Measurements from ENCODE around the gene FREM1.

GRCh38 chr9:14769230-14769571 is 141.0 kb downstream of the FREM1 start:
- TF ChIP-seq POLR2A (IDR thresholded peaks at IDR 0.05; ENCODE audit: low read depth, low read length) (no peak), YY1 (IDR thresholded peaks at IDR 0.05; ENCODE audit: low read depth, low read length) (no peak), NRF1 (conservative IDR thresholded peaks at IDR 0.05; ENCODE audit: low read depth, low read length) (no peak), ZNF384 (IDR thresholded peaks at IDR 0.05; ENCODE audit: borderline replicate concordance, low read depth, low read length) (no peak), ZNF207 (IDR thresholded peaks at IDR 0.05; ENCODE audit: borderline replicate concordance) (no peak), IKZF1 (conservative IDR thresholded peaks at IDR 0.05) (no peak), ESRRA (IDR thresholded peaks at IDR 0.05; ENCODE audit: low read length) (no peak), POLR2AphosphoS5 (IDR thresholded peaks at IDR 0.05; ENCODE audit: low read length) (no peak), NFXL1 (IDR thresholded peaks at IDR 0.05; ENCODE audit: borderline replicate concordance) (no peak), RAD21 (IDR thresholded peaks at IDR 0.05; ENCODE audit: insufficient read depth, low read depth, low read length) (peak; percentile 59), ZNF24 (IDR thresholded peaks at IDR 0.05) (no peak)
- TF ChIP-seq, protein P1, sequence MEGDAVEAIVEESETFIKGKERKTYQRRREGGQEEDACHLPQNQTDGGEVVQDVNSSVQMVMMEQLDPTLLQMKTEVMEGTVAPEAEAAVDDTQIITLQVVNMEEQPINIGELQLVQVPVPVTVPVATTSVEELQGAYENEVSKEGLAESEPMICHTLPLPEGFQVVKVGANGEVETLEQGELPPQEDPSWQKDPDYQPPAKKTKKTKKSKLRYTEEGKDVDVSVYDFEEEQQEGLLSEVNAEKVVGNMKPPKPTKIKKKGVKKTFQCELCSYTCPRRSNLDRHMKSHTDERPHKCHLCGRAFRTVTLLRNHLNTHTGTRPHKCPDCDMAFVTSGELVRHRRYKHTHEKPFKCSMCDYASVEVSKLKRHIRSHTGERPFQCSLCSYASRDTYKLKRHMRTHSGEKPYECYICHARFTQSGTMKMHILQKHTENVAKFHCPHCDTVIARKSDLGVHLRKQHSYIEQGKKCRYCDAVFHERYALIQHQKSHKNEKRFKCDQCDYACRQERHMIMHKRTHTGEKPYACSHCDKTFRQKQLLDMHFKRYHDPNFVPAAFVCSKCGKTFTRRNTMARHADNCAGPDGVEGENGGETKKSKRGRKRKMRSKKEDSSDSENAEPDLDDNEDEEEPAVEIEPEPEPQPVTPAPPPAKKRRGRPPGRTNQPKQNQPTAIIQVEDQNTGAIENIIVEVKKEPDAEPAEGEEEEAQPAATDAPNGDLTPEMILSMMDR (IDR thresholded peaks at IDR 0.05 in 2 of 3, conservative IDR thresholded peaks at IDR 0.05 in 1 of 3; ENCODE audit: control insufficient read depth in 2 of 3, extremely low read depth in 1 of 3, insufficient read depth in 1 of 3, low read depth in 3 of 3, low read length in 3 of 3) = peak; percentile 28 to 47 (median 46); a peak in 3 of 6 replicates
- TF ChIP-seq, protein P2, sequence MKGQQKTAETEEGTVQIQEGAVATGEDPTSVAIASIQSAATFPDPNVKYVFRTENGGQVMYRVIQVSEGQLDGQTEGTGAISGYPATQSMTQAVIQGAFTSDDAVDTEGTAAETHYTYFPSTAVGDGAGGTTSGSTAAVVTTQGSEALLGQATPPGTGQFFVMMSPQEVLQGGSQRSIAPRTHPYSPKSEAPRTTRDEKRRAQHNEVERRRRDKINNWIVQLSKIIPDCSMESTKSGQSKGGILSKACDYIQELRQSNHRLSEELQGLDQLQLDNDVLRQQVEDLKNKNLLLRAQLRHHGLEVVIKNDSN (IDR thresholded peaks at IDR 0.05; ENCODE audit: borderline replicate concordance, extremely low read length, insufficient read depth, low read depth, low read length) = no peak
- TF ChIP-seq, protein P3, sequence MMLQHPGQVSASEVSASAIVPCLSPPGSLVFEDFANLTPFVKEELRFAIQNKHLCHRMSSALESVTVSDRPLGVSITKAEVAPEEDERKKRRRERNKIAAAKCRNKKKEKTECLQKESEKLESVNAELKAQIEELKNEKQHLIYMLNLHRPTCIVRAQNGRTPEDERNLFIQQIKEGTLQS (IDR thresholded peaks at IDR 0.05; ENCODE audit: borderline replicate concordance, extremely low read depth, low read depth, low read length) = no peak
